Dermis microvascular lymphatic vessel endothelial cell (primary cell): ENCODE data around the gene IGSF8. TPM values are rescaled to one million over a fixed set of nuclear protein-coding genes. Genes with fewer than 3 reads are reported as not detected.

Experiments used
- DNase-seq, 2 donors: peaks; one replicate each; pipeline versions ENCODE4 v3.0.0 to v3.0.0-alpha.2; 2010; ENCODE audit warnings: low read depth in 2 of 2
- total RNA-seq: library from RNA; depleted of rRNA; stranded (reverse); fragments of >200 nt; gene quantifications from 2 replicates; pipeline ENCODE4 v1.2.1, GENCODE V29; 2014

IGSF8 gene
- total RNA-seq, 1 donor from 2014 or later: 5.6 TPM

DNA sequence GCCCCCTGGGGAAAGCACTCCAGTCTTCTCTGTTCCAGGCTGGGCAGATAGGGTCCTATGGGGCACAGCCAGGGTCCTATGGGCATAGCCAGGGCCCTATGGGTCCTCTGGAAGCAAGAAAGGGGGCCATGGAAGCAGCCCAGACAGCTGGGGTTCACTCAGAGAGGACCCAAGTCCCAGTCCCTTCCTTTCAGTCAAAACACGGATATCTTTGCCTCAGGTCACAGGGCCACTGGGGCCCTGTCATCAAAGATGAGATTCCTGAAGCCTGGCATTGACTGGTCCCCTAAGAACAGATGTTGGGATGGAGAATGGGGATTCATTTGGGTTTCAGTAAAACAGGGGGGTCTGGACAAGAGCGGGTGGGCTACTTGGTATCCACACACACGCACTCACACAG is 8.5 kb downstream of the IGSF8 start:
- no peak for DNase-seq

- no peak for DNase-seq
These were observed 11.2 kb downstream of the IGSF8 start for GRCh38 chr1:160087118-160087662.

GRCh38 chr1:160086456-160086892 is 11.9 kb downstream of the IGSF8 start:
- no peak for DNase-seq

- peak in 1 of 2 donors; percentile 73 for DNase-seq
These were observed 12.5 kb downstream of the IGSF8 start for GRCh38 chr1:160085686-160086455.

GRCh38 chr1:160084771-160085321 is 13.6 kb downstream of the IGSF8 start:
- DNase-seq: no peak

GRCh38 chr1:160083968-160084770 is 14.2 kb downstream of the IGSF8 start:
- peak; percentile 20 to 53 for DNase-seq

DNA sequence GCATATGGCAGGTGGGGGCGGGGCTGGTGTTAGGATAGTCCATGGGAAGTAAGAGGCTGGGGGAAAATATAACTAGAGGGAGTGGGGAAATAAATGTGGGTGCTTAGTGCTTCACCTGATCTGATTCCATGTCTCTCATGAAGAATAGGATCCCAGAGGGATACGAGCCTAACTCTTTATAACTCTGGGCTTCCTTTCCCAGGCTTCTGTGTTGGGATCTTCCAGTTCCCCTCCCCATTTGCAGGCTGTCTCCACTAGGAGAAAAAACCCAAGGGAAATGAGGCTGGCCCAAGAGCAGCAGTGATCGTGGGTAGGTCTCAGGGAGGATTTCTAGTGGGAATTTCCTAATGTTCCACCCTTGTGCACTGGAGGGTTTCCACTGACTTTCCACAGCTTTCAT is 15.5 kb downstream of the IGSF8 start:
- DNase-seq: no peak

GRCh38 chr1:160082487-160082886 is 15.9 kb downstream of the IGSF8 start:
- DNase-seq: no peak

GRCh38 chr1:160081261-160081936 is 17.0 kb downstream of the IGSF8 start, which contains the start of gene KCNJ9:
Gene KCNJ9 (plus strand): TSS chr1:160081538. CDS start chr1:160084031, 2,493 bp downstream.
- no peak for DNase-seq

DNA sequence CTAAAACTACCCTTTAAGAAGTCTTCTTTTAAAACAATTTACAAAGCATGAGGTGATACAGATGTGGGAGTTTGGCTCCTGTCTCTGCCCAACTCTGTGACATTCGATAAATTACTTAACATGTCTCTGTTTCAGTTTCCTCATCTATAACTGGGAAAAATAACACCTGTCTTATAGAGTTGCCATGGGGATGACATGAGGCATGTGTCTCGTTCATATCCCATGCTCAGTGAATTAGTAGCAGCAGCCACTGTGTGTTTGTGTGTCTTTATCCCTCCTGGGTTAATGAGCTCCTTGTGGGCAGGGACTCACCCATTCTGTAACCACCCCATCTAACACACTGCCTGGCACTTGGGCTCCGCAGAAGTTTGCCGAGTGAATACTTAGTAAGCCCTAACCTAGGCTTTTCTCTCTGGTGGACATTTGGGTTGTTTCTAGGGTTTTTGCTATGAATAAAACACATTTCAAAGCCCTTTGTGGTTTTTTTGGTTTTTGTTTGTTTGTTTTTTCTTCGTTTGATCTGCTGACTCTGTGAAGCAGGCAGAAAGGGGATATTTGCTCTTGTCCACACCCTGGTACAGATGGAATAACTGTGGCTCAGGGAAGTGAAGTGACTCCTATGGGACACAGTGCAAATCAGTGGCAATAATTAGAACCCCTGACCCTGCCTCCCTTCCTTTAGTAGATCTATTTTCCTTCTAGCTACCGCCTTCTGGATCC is 17.9 kb downstream of the IGSF8 start:
- DNase-seq: no peak

DNA sequence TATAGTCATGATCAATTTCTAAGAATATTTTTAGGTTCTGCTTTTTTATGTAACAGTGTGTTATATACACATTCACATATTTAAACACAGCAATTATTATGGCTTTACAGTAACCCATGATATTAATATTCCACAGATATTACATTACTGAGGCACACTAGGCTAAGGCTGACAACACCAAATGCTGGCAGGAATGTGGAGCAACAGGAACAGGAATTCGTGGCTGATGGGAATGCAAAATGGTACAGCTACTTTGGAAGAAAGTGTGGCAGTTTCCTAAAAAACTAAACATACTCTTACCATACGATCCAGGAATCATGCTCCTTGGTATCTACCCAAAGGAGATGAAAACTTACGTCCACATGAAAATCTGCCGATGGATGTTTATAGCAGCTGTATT is 19.0 kb downstream of the IGSF8 start:
- DNase-seq: no peak

- peak in 1 of 2 donors; percentile 26 for DNase-seq
These were observed 19.8 kb downstream of the IGSF8 start for GRCh38 chr1:160078512-160079195.

DNA sequence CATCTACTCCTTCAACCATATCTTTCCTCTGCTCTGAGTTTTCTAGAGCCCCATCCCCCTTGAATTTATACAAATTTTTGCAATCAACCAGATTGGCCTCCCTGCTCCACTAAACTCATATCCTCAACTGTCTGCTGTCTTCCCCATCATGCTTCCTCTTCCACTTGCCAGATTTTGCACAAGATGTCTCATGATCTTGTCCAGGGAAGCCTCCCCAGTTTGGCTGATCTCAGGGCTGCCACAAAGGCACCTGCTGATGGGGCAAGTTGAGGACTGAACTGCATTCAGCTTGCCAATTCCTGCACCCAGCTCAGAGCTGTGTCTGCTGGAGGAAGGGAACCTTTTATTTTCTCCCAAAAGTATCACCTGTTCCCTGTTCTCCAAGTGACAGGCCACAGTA is 20.9 kb downstream of the IGSF8 start:
- no peak for DNase-seq

DNA sequence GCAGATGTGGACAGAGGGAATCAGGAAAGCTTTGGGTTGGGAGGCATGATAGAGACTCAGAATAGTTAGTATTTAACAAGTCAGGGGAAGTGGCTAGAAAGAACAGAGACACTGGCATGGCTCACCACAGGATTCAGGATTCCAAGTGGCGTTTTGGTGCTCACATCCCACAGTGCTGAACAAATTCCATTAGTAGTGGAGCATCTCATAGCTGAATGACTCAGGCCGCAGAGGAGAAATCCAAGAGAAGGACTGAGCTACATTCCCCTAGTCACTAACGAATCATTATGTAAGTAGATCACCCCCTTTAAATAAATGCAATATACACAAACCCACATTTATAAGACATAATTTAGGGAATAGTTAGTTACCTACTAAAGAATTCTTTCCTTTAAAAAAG is 22.1 kb downstream of the IGSF8 start:
- no peak for DNase-seq

- DNase-seq: no peak
These were observed 22.6 kb downstream of the IGSF8 start for GRCh38 chr1:160075836-160076235.

GRCh38 chr1:160074865-160075264 is 23.6 kb downstream of the IGSF8 start:
- DNase-seq: no peak

GRCh38 chr1:160071289-160071688 is 27.1 kb downstream of the IGSF8 start:
- DNase-seq: no peak

DNA sequence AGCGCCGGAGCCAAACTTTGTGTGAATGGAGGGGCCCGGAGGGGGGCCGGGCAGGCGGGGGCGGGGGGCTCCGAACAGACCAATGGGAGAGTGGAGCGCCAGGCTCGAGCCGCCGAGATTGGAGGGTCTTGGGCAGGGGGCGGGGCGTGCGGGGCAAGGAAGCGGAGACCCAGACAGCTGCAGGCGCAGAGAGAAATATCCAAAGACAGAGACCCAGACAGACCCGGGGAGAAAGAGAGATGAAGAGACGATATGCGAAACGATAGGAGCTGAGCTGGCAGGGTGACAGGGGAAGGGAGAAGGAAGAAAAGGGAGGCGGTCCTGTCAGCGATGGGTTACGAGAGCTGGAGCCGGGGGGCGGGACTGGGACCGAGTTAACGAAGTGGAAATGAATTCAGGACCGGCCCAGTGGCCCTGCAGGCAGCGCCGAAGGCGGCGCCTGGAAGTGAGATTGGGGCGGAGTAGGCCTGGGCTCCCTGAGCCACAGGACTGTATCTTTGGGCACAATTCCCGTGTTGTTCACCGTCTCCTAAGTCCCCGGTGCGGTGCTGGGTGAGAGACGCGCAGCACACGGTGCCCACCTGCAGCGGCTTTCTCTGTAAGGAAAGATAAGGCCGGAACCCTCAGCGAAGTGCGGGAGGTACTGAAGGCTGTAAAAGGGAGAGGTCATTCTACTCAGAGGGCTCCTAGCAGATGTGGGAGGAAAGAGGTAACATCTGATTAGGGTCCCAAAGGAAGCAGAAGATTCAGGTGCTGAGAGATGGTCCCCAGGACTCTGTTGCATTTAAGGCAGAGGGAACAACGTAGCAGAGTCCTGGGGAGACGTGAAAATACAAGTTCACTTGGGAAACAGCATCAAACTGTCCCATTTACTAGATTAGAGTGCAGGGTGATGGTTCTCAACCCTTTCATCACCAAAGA is 27.9 kb downstream of the IGSF8 start:
- DNase-seq: peak in 1 of 2 donors; percentile 61
